GM10266 (cell line): Measurements from ENCODE around the gene DNAH3.

ENCODE experiments used
- DNase-seq: peaks from one replicate; pipeline ENCODE4 v3.0.0; 2012; ENCODE audit errors: extremely low spot score
- CTCF ChIP-seq: IDR thresholded peaks from 2 replicates; pipeline ENCODE4 v1.5.1; 2012; ENCODE audit warnings: mild to moderate bottlenecking, low read depth; ENCODE audit not compliant: control insufficient read depth, insufficient read depth; ENCODE audit errors: missing control alignments

DNAH3 gene

GRCh38 chr16:21190599-21190998, 40.0 kb upstream of the DNAH3 start:
- no peak for TF ChIP-seq CTCF
- no peak for DNase-seq

GRCh38 chr16:21190013-21190412, 39.4 kb upstream of the DNAH3 start:
- no peak for TF ChIP-seq CTCF
- DNase-seq = no peak

- no peak for TF ChIP-seq CTCF
- no peak for DNase-seq
Observed at GRCh38 chr16:21189311-21189710, 38.7 kb upstream of the DNAH3 start.

- no peak for DNase-seq
- no peak for TF ChIP-seq CTCF
Observed at GRCh38 chr16:21186326-21186691, 35.7 kb upstream of the DNAH3 start.

- no peak for TF ChIP-seq CTCF
- no peak for DNase-seq
Observed at GRCh38 chr16:21185659-21186325, 35.1 kb upstream of the DNAH3 start.

GRCh38 chr16:21184834-21185233, 34.2 kb upstream of the DNAH3 start:
- DNase-seq = no peak
- TF ChIP-seq CTCF = no peak

GRCh38 chr16:21183995-21184394, 33.3 kb upstream of the DNAH3 start:
- no peak for TF ChIP-seq CTCF
- no peak for DNase-seq
